Hematopoietic multipotent progenitor cell treated with erythropoietin and hydrocortisone succinate and interleukin-3 and kit ligand, for 4 days (in vitro differentiated cells): ENCODE data around the gene FGFR2.
A peak's percentile ranks its signal among the peaks of the same experiment; 100 is the strongest.

Experiments used
- DNase-seq: peaks from one replicate; pipeline ENCODE4 v3.0.0-alpha.2; 2015

FGFR2 gene

DNA sequence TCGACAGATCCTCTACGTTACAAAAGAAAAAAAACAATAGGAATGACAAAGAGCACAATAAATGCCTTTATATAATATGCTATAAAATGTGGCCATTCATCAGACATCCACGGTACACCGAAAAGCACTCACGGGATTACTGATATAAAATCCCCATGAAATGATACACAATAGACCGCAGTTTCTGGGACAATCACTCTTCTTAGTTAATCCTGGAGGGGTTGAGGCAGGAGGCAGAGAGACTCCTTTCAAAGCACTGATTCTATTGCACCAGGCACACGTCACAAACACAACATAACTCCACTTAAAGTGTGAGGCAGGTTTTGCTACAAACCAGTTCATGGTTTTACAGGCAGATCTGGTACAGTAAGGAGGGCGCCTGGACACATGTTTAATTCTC is 113.8 kb downstream of the FGFR2 start:
- no peak for DNase-seq

DNA sequence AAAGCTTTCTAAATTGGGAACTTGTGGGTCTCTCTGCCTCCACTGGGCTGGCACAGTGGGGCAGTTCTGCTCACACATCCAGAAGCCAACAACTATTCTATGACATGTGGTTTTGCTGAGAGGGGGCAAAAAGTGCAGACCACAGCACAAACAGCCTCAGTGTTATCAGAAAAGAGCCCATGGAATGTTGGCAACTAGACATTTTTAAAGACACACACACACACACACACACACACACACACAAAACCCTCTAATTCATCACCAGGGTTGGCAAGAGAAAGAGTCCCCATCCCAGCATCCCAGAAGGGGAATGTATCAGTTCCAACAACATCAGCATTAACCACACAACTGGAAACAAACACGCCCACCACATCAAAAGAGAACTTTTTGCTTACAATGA is 117.1 kb downstream of the FGFR2 start:
- no peak for DNase-seq

GRCh38 chr10:121478556-121478955 is 119.7 kb downstream of the FGFR2 start:
- DNase-seq: no peak

GRCh38 chr10:121469797-121470606 is 128.2 kb downstream of the FGFR2 start:
- no peak for DNase-seq

DNA sequence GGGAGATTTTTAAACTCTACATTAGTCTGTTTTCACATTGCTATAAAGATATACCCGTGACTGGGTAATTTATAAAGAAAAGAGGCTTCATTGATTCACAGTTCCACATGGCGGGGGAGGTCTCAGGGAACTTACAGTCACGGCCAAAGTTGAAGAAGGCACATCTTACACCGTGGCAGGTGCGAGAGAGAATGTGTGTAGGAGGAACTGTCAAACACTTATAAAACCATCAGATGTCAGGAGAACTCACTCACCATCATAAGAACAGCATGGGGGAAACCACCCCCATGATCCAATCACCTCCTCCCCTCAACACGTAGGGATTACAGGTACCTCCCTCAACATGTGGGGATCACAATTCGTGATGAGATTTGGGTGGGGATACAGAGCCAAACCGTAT is 129.5 kb downstream of the FGFR2 start:
- no peak for DNase-seq

GRCh38 chr10:121466424-121466823 is 131.8 kb downstream of the FGFR2 start:
- DNase-seq: no peak

DNA sequence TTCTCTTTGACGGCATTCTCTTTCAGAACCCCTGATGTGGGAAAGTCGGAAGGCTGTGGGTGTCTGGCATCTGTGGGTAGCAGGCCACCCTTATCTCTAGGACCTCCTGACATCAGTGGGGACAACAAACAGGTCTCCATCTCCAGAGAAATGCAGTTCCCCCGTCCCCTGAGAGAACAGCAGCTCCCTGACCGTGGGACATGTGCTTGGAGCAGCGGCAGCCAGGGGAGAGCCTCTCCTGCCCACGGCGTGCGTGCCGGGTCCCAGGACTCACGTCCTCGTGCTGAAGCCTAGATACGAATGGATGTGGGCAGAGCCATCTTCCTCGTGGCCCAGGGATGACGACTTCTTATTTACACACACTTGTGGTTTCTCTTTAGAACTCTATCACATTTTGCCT is 133.0 kb downstream of the FGFR2 start:
- DNase-seq: no peak

- no peak for DNase-seq
Measured at GRCh38 chr10:121464517-121464916, 133.7 kb downstream of the FGFR2 start.

DNA sequence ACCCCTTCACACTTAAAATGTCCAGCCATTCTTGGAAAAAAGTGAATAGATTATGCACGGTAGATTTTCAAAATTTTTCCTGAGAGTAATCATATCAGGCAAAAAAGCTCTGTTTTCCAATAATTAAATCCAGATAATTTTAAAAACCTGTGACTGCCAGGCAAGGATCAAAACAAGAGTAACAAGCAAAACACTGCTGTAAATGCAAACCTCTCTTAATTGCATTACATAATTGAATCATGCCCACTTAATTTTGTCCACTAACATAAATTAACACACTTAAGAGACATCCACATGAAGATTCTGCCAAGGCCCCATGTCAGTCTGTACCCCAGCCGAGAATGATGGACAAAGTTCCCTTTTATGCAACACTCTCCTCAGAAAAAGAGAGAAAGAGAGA is 135.3 kb downstream of the FGFR2 start:
- DNase-seq: no peak

GRCh38 chr10:121462281-121462680 is 136.0 kb downstream of the FGFR2 start:
- DNase-seq: no peak

GRCh38 chr10:121461307-121461706 is 136.9 kb downstream of the FGFR2 start:
- no peak for DNase-seq

DNA sequence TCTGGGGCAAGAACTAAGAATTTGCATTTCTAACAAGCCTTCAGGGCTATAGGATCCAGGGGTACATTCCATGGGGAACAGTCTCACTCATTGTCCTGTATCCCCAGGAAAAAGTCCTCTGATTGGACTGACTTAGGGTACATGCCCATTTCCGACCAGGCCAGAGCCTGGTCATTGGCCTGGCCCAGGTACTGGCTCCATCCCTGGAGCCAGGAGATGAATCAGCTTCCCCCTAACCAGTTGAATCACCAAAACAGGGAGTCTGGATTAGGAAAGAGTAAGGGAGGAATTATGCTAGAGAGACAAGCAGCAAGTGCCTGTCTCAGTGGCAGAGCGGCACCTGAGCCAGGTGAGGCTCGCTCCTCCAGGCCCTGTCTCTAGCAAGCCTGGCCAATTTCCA is 137.5 kb downstream of the FGFR2 start:
- no peak for DNase-seq

DNA sequence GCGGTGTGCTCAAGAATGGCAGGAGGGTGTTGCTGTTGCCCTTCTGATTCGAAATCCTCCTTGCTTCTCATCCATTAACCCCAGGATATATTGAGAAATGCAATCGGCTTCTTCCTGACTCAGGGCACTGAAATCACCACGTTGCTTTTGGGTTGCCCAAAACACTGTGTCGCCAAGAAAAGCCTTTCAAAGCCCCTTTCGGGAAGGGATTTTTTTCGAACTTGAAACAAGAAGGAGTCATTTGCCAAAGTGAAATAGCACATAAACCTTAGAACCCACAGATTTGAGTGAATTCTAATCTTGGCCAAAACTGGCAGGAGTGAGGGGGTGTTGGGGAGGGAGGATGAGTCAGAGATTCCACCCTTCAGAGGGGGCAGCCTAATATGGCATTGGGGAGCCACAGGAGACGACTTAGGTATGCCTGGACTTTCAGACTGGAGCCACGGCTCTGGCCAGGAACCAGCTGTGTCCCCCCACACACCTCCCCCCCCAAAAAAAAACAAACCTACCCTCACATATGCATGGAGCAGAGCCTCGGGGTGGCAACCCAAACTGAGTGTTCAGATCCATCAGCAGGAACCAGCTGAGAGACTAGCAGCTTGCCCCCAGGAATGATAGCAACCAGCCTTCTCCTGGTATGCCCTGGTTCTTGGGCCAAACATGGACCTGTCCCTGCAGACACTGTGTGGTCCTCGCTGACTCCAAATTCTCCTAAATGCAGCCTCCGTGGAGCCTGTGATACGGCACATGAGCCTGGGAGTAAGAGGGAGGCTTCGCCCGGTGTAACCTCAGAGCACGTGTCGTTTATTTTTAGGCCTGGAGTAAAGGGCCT is 138.4 kb downstream of the FGFR2 start:
- no peak for DNase-seq

DNA sequence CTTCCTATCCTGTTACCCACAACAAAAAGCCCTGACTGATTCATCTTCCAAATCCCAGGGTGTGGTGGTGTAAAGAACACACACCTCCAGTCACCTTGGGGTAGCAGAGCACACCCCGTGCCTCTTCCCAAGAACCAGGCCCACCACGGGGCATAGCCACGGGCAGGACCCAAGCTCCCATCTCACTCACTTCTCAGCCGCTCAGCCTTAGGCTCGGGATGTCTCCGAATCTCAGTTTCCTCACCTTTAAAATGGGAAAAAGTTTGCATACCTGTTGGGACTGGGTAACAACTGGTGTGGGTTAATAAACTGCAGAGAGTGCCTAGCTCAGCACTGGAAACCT is 139.0 kb downstream of the FGFR2 start:
- DNase-seq: no peak

DNA sequence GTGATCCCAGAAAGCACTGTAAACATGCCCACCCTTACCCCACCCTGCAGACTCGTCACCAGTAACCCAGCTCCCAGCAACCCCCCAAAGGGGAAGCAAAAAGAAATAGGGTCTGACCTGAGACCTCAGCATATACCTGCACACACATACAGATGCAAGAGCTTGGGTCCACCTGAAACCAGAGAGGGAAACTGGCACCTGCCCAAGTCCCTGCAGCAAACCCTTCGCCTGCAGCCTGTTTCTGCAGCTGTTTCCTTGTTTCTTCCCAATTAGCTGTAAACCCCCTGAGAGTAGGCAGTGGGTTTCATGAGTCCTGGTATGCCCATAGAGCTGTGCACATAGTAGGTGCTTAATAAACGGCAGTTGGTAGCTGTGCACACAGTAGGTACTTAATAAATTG is 140.5 kb downstream of the FGFR2 start:
- DNase-seq: no peak

- peak; percentile 29 for DNase-seq
Measured at GRCh38 chr10:121455377-121455776, 142.9 kb downstream of the FGFR2 start.

- no peak for DNase-seq
Measured at GRCh38 chr10:121454781-121455180, 143.5 kb downstream of the FGFR2 start.

DNA sequence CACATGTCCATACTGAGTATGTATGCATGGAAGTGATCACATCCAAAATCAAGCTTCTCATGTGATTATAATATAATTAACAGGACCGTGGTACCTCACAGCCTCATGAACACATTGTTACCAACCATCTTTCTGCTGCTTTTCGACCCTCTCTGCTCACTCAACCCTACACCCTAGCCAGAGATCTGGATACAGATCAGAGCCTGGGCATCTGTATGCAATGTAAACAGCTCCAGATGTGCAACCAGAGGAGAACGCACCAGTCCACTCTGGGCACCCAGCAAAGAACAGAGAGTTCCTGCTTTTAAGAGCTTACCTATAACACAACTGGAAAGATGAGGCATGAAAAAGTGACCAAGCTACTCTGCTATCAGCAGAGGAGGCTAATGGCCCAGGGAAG is 145.1 kb downstream of the FGFR2 start:
- DNase-seq: no peak

GRCh38 chr10:121452581-121452980 is 145.7 kb downstream of the FGFR2 start:
- peak; percentile 59 for DNase-seq

DNA sequence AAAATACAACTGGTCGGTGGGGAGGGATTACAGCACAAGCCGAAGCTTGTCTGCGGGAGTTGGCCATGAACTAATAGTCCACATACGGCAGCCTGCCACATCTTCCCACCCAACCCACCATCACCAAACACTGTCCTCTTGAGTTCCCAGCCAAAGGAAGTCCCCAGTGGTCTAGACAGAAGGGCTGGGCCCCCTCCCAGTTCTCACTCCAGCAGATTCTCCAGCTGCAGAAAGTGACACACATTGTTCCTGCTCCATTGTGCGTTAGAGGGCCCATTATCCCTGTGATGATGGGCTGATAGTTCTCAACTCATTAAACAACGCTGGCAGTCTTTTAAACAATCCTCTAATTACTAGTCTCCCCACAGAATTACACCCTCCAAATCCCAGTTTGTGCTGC is 148.0 kb downstream of the FGFR2 start:
- DNase-seq: no peak

GRCh38 chr10:121449482-121449924 is 148.7 kb downstream of the FGFR2 start:
- no peak for DNase-seq

DNA sequence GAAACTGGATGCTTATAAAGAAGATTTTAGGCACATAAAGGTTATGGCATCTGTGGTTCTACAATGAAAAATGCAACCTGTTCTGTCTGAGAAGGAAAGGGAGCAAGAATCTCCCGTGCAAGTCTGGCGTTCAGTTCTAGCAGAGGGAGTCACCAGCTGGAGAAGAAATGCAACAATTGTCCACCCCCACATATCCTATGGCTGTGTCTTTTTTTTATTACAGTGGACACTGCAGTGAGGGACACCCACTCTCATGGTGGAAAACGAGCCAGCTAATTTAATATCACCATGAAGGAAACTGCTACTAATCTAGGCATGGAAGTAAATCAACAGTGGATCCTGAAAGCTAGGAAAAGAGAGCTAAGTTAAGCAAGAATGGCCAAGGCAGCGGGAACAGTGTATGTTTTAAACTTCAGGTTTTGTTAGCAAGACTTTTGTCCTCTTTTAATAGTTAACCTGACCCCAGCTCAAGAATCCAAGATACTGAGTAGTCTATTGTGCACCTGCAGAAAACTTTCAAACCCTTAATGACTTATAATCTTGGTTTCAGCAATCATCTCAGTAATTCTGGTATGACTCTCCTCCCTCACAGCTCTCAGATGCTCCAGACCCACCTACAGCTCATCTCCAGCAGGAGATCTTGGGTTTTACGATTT is 149.3 kb downstream of the FGFR2 start:
- DNase-seq: no peak

GRCh38 chr10:121444520-121445165 is 153.6 kb downstream of the FGFR2 start:
- no peak for DNase-seq
